ENCODE data around the gene IVD. TPM values are rescaled to one million over a fixed set of nuclear protein-coding genes. Genes with fewer than 3 reads are reported as not detected.

The IVD gene
- total and polyA plus RNA-seq, 2 of the 8 experiments (the other 6 are each of a cell fraction or from before 2014, with no cell fraction given): 55.2 to 78.8 TPM

GRCh38 chr15:40461958-40462357 is 56.4 kb downstream of the IVD start (continued):
- no peak for TF ChIP-seq CHD7 (IDR thresholded peaks at IDR 0.05; ENCODE audit: insufficient replicate concordance, low read length)
- TF ChIP-seq RXRA (IDR thresholded peaks at IDR 0.05; ENCODE audit: insufficient read depth, low read depth, low read length): no peak
- no peak for TF ChIP-seq TCF12 (IDR thresholded peaks at IDR 0.05; ENCODE audit: low read depth, low read length)
- no peak for TF ChIP-seq MAX (IDR thresholded peaks at IDR 0.05)
- no peak for TF ChIP-seq KDM5A (IDR thresholded peaks at IDR 0.05; ENCODE audit: low read length)
- no peak for TF ChIP-seq CTBP2 (IDR thresholded peaks at IDR 0.05; ENCODE audit: borderline replicate concordance, insufficient read depth, insufficient read length, low read length)
- no peak for TF ChIP-seq POLR2AphosphoS5 (IDR thresholded peaks at IDR 0.05; ENCODE audit: low read depth, low read length)
- TF ChIP-seq RNF2 (IDR thresholded peaks at IDR 0.05; ENCODE audit: borderline replicate concordance, low read depth, low read length, missing control alignments, poor library complexity, severe bottlenecking): no peak
- TF ChIP-seq GABPA (IDR thresholded peaks at IDR 0.05; ENCODE audit: borderline replicate concordance, insufficient read depth, low read length): no peak
- no peak for TF ChIP-seq BACH1 (IDR thresholded peaks at IDR 0.05; ENCODE audit: low read length)
